Measurements from ENCODE around the gene COL28A1.

COL28A1 gene

DNA sequence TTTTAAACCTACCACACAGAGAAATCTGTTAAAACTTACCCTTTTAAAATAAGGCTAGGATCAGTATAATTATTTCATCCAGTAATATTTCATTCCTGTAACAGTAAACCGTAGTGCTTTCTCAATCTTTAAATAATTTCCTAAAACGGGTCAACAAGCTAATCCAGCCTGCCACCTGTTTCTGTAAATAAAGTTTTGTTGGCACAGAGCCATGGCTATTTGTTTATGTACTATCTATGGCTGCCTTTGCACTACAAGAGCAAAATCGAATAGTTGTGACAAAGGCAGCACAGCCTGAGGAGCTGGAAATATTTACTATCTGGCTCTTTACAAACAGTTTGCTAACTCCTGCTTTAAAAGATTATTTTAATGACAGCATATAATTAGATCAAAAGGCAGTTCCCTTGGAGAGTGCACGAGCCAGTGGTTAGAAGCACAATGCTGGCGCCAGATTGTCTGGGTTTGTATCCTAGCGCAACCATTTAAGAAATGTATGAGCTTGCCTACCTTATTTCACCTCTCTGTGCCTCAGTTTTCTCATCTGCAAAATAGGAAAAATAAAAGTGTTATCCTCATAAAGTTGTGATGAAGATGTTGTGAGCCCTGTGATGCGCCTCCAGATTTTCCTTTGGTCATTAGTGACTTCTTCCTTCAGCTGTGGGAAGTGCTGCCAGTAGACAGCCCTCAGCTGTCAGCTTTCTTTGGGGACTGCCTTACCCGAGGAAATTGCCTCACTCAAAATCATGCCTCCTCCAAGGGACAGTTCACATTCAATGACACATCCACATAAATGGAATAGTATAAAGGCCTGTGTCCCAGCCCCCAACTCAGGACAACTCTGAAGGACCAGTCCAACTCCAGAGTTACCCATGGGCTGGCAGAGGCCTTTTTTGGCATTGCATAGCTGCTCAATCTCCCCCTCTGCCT lies 19.2 kb upstream of the COL28A1 start:
- TF ChIP-seq SIN3A (IDR thresholded peaks at IDR 0.05; ENCODE audit: borderline replicate concordance, insufficient read depth, low read length), result no peak
- TF ChIP-seq, protein P1, sequence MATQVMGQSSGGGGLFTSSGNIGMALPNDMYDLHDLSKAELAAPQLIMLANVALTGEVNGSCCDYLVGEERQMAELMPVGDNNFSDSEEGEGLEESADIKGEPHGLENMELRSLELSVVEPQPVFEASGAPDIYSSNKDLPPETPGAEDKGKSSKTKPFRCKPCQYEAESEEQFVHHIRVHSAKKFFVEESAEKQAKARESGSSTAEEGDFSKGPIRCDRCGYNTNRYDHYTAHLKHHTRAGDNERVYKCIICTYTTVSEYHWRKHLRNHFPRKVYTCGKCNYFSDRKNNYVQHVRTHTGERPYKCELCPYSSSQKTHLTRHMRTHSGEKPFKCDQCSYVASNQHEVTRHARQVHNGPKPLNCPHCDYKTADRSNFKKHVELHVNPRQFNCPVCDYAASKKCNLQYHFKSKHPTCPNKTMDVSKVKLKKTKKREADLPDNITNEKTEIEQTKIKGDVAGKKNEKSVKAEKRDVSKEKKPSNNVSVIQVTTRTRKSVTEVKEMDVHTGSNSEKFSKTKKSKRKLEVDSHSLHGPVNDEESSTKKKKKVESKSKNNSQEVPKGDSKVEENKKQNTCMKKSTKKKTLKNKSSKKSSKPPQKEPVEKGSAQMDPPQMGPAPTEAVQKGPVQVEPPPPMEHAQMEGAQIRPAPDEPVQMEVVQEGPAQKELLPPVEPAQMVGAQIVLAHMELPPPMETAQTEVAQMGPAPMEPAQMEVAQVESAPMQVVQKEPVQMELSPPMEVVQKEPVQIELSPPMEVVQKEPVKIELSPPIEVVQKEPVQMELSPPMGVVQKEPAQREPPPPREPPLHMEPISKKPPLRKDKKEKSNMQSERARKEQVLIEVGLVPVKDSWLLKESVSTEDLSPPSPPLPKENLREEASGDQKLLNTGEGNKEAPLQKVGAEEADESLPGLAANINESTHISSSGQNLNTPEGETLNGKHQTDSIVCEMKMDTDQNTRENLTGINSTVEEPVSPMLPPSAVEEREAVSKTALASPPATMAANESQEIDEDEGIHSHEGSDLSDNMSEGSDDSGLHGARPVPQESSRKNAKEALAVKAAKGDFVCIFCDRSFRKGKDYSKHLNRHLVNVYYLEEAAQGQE (IDR thresholded peaks at IDR 0.05; ENCODE audit: insufficient read depth in 1 of 2, low read depth in 2 of 2, low read length in 2 of 2), result no peak
- no peak for TF ChIP-seq POLR2AphosphoS5 (IDR thresholded peaks at IDR 0.05; ENCODE audit: low read depth, low read length)
- no peak for TF ChIP-seq FOXP2 (optimal IDR thresholded peaks at IDR 0.05; ENCODE audit: borderline replicate concordance, extremely low read depth, extremely low read length, insufficient read depth)
- TF ChIP-seq TAF1 (IDR thresholded peaks at IDR 0.05; ENCODE audit: borderline replicate concordance, insufficient read depth, low read length), result no peak

DNA sequence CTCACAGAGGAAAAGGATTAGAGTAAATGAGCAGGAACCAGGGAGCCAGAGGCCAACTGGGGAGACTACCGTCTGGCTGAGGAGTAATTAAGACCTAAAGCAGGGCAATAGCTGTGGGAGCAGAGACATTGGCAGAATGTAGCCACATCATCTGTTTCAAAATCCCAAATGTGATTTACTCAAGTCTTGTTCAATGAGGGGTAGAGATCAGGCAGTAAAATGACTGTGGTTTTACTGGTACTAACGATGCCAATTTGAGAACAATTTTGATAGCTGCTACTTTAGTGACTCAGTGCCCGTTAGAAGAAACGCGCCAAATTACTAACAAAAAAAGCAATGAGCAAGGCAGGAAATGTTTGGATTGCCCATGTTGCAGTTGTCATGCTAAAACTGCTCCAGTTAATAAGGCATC lies 18.4 kb upstream of the COL28A1 start:
- TF ChIP-seq SIN3A (IDR thresholded peaks at IDR 0.05; ENCODE audit: borderline replicate concordance, insufficient read depth, low read length), result no peak
- TF ChIP-seq FOXP2 (optimal IDR thresholded peaks at IDR 0.05; ENCODE audit: borderline replicate concordance, extremely low read depth, extremely low read length, insufficient read depth), result no peak
- TF ChIP-seq TAF1 (IDR thresholded peaks at IDR 0.05; ENCODE audit: borderline replicate concordance, insufficient read depth, low read length), result no peak

DNA sequence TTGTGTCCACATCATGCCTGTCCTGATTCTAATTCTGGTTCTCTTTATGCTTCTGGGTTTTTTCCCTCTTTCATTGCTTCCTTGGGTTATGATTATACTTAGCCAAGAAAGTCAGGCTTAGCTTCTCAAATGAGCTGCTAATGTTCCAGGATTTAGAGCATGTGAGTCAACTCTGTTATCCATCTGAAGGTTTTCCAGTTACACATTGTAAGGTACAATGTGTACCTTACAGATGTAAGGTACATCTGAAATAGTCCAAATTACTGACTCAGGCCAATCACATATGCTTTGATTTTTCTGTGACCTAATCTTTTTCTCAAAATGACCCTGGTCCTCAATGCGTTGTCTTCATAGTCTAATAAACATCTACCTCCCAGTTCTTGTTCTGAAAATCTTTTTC lies 17.7 kb upstream of the COL28A1 start:
- TF ChIP-seq, protein P1 (IDR thresholded peaks at IDR 0.05; ENCODE audit: insufficient read depth in 1 of 2, low read depth in 2 of 2, low read length in 2 of 2), result no peak
- TF ChIP-seq POLR2AphosphoS5 (IDR thresholded peaks at IDR 0.05; ENCODE audit: low read depth, low read length), result no peak
- no peak for TF ChIP-seq FOXP2 (optimal IDR thresholded peaks at IDR 0.05; ENCODE audit: borderline replicate concordance, extremely low read depth, extremely low read length, insufficient read depth)
- TF ChIP-seq TAF1 (IDR thresholded peaks at IDR 0.05; ENCODE audit: borderline replicate concordance, insufficient read depth, low read length), result no peak

DNA sequence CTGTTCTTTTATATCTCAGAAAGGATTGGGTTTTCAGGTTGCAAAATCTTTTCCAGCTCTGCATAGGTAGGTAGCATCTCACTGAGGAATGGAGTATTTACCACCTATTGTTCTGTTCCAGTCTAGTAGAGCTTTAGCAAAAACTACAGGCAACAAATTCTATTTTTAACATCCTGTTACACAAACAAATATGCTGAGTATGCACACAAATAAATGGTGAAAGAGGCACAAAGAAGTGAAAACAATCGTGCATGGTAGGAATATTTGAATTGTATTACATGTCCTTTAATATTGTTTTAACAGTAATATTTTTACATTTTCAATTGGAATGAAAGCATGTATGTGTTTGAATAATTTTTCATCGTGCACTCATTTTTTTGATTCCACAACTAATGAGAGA lies 16.5 kb upstream of the COL28A1 start:
- TF ChIP-seq SIN3A (IDR thresholded peaks at IDR 0.05; ENCODE audit: borderline replicate concordance, insufficient read depth, low read length) (no peak), FOXP2 (optimal IDR thresholded peaks at IDR 0.05; ENCODE audit: borderline replicate concordance, extremely low read depth, extremely low read length, insufficient read depth) (no peak), TAF1 (IDR thresholded peaks at IDR 0.05; ENCODE audit: borderline replicate concordance, insufficient read depth, low read length) (no peak)

DNA sequence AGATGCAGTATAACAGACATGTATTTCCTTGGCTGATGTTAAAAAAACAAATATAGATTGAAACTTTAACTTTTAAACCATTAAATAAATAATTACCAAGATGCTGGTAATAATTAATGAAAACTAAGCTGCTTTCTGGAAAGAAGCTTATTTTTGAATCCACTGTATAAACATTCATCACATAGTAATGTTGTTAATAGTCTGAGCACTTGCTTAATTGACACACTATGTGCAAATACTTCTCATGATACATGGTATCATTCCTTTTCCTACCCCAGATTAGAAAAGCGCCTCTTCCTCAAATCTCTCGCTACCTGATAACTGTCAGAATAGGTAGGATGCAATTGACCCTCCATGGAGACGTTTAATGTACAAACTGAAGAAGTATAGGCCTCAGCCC lies 15.0 kb upstream of the COL28A1 start:
- TF ChIP-seq, protein P1 (IDR thresholded peaks at IDR 0.05; ENCODE audit: insufficient read depth in 1 of 2, low read depth in 2 of 2, low read length in 2 of 2), result no peak
- no peak for TF ChIP-seq TAF1 (IDR thresholded peaks at IDR 0.05; ENCODE audit: borderline replicate concordance, insufficient read depth, low read length)
- no peak for TF ChIP-seq SIN3A (IDR thresholded peaks at IDR 0.05; ENCODE audit: borderline replicate concordance, insufficient read depth, low read length)

DNA sequence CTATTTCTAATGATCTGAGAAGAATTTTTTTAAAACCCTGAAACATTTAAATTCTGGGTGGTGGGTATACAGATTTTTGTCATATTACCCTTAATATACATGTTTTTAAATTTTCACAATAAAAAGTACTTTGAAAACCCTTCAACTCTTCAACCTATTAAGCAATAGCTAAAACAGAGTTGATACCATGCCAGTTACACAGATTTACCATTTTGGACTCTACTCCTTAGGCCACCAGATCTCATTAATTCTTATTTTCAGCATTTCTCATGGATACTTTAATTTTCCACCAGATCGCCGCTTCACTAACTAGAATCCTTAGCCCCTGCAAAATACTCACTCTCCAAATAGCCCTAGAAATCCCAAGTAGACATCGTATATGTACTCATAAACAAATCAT lies 12.7 kb upstream of the COL28A1 start:
- TF ChIP-seq, protein P1 (IDR thresholded peaks at IDR 0.05; ENCODE audit: insufficient read depth in 1 of 2, low read depth in 2 of 2, low read length in 2 of 2), result no peak
- TF ChIP-seq TAF1 (IDR thresholded peaks at IDR 0.05; ENCODE audit: borderline replicate concordance, insufficient read depth, low read length) (no peak), FOXP2 (optimal IDR thresholded peaks at IDR 0.05; ENCODE audit: borderline replicate concordance, extremely low read depth, extremely low read length, insufficient read depth) (no peak), POLR2AphosphoS5 (IDR thresholded peaks at IDR 0.05; ENCODE audit: low read depth, low read length) (no peak), SIN3A (IDR thresholded peaks at IDR 0.05; ENCODE audit: borderline replicate concordance, insufficient read depth, low read length) (no peak)

Data from PFSK-1 (cell line).